Liver (tissue), 9 donors: ENCODE data around the gene GLYATL3. TPM values are rescaled to one million over a fixed set of nuclear protein-coding genes. Genes with fewer than 3 reads are reported as not detected.

Source experiments
- DNase-seq: peaks from one replicate; pipeline ENCODE4 v3.0.0-alpha.2; 2017; ENCODE audit warnings: low spot score
- H3K27ac ChIP-seq, 2 donors: one replicate each; pipeline ENCODE4 v1.7.0; 2013; ENCODE audit warnings: inconsistent platforms in 2 of 2, low read length in 2 of 2, control low read depth in 1 of 2, low read depth in 1 of 2, mild to moderate bottlenecking in 1 of 2
- H3K27me3 ChIP-seq, 4 donors: one replicate each; pipeline versions ENCODE4 v1.6.1 to v1.7.0; 2013; ENCODE audit warnings: low read length in 3 of 4, inconsistent platforms in 1 of 4, mild to moderate bottlenecking in 1 of 4, moderate library complexity in 1 of 4; ENCODE audit not compliant: control insufficient read depth in 4 of 4, insufficient read depth in 4 of 4
- H3K36me3 ChIP-seq, 4 donors: one replicate each; pipeline versions ENCODE4 v1.6.1 to v1.7.0; 2013; ENCODE audit warnings: low read length in 3 of 4, mild to moderate bottlenecking in 3 of 4, low read depth in 1 of 4, moderate library complexity in 1 of 4; ENCODE audit not compliant: control insufficient read depth in 4 of 4, insufficient read depth in 3 of 4
- H3K4me1 ChIP-seq, 4 donors: one replicate each; pipeline versions ENCODE4 v1.6.1 to v1.7.0; 2013; ENCODE audit warnings: low read length in 3 of 4, mild to moderate bottlenecking in 3 of 4, moderate library complexity in 1 of 4; ENCODE audit not compliant: control insufficient read depth in 4 of 4, insufficient read depth in 4 of 4
- H3K4me3 ChIP-seq, 3 donors: one replicate each; pipeline versions ENCODE4 v1.6.1 to v1.7.0; 2013; ENCODE audit warnings: low read length in 3 of 3, control low read depth in 1 of 3, low read depth in 1 of 3, mild to moderate bottlenecking in 1 of 3
- H3K9ac ChIP-seq, 2 donors: one replicate each; pipeline ENCODE4 v1.7.0; 2013; ENCODE audit warnings: low read length in 2 of 2, mild to moderate bottlenecking in 2 of 2, moderate library complexity in 2 of 2, control low read depth in 1 of 2, low read depth in 1 of 2
- H3K9me3 ChIP-seq, 4 donors: one replicate each; pipeline versions ENCODE4 v1.6.1 to v1.7.0; 2013; ENCODE audit warnings: low read length in 3 of 4; ENCODE audit not compliant: control insufficient read depth in 4 of 4
- EGR1 ChIP-seq, 2 donors: IDR thresholded peaks; 2 replicates each; pipeline ENCODE4 v1.6.1; 2016 to 2018; ENCODE audit warnings: antibody characterized with exemption in 2 of 2, low read depth in 2 of 2
- FOXA1 ChIP-seq: IDR thresholded peaks from 2 replicates; pipeline ENCODE4 v1.6.1; 2016; ENCODE audit warnings: antibody characterized with exemption
- FOXA2 ChIP-seq: IDR thresholded peaks from 2 replicates; pipeline ENCODE4 v1.6.1; 2016; ENCODE audit warnings: antibody characterized with exemption
- GABPA ChIP-seq, 2 donors: IDR thresholded peaks in 1 of 2; conservative IDR thresholded peaks in 1 of 2; 2 replicates each; pipeline ENCODE4 v1.6.1; 2016; ENCODE audit warnings: antibody characterized with exemption in 2 of 2, mild to moderate bottlenecking in 1 of 2, moderate library complexity in 1 of 2
- HNF4A ChIP-seq, 2 donors: conservative IDR thresholded peaks; 2 replicates each; pipeline ENCODE4 v1.6.1; 2016; ENCODE audit warnings: antibody characterized with exemption in 2 of 2, mild to moderate bottlenecking in 2 of 2
- HNF4G ChIP-seq: IDR thresholded peaks from 2 replicates; pipeline ENCODE4 v1.6.1; 2016; ENCODE audit warnings: antibody characterized with exemption
- JUND ChIP-seq, 2 donors: IDR thresholded peaks; 2 replicates each; pipeline ENCODE4 v1.6.1; 2016; ENCODE audit warnings: antibody characterized with exemption in 2 of 2
- MAX ChIP-seq: IDR thresholded peaks from 2 replicates; pipeline ENCODE4 v1.6.1; 2016; ENCODE audit warnings: antibody characterized with exemption
- NR2F2 ChIP-seq: IDR thresholded peaks from 2 replicates; pipeline ENCODE4 v1.6.1; 2016; ENCODE audit warnings: antibody characterized with exemption
- RXRA ChIP-seq, 2 donors: IDR thresholded peaks; 2 replicates each; pipeline ENCODE4 v1.6.1; 2017 to 2018; ENCODE audit warnings: antibody characterized with exemption in 2 of 2, mild to moderate bottlenecking in 1 of 2
- SP1 ChIP-seq: IDR thresholded peaks from 2 replicates; pipeline ENCODE4 v1.6.1; 2018; ENCODE audit warnings: antibody characterized with exemption, mild to moderate bottlenecking
- TAF1 ChIP-seq: conservative IDR thresholded peaks from 2 replicates; pipeline ENCODE4 v1.6.1; 2016; ENCODE audit warnings: antibody characterized with exemption, mild to moderate bottlenecking
- YY1 ChIP-seq: IDR thresholded peaks from 2 replicates; pipeline ENCODE4 v1.6.1; 2016; ENCODE audit warnings: antibody characterized with exemption, mild to moderate bottlenecking
- WGBS: extraction: QIAGEN DNeasy Blood & Tissue Kit; methylation state at CpG from one replicate; pipeline ENCODE4 v1.1.7; 2013; 5-methylcytosine and 5-hydroxymethylcytosine counted together
- polyA plus RNA-seq, 2 donors: library from polyadenylated mRNA; stranded (reverse) in 1 of 2; unstranded in 1 of 2; fragments of 200-250 nt in 1 of 2; fragments of >200 nt in 1 of 2; fragmentation: Nextera tagmentation in 1 of 2; extraction: Ambion mirVana in 1 of 2; gene quantifications; one replicate each; pipeline versions ENCODE4 v1.2.1 to v1.2.3, GENCODE V29; 2013 to 2015
- total RNA-seq, 2 donors: library from RNA; depleted of rRNA; stranded (reverse); fragments of >200 nt; gene quantifications; one replicate each; pipeline ENCODE4 v1.2.3, GENCODE V29; 2014
- TF ChIP-seq, protein P1 (sequence below): fragments of 150-350 bp; IDR thresholded peaks from 2 replicates; pipeline ENCODE4 v1.5.1; 2017; ENCODE audit warnings: improper control_type of control experiment, low read depth, low read length; ENCODE audit not compliant: missing input control
- TF ChIP-seq, protein P2 (sequence below): IDR thresholded peaks from 2 replicates; pipeline ENCODE4 v1.6.1; 2016; ENCODE audit warnings: antibody characterized with exemption
- TF ChIP-seq, protein P3 (sequence below): IDR thresholded peaks from 2 replicates; pipeline ENCODE4 v1.6.1; 2016; ENCODE audit warnings: antibody characterized with exemption, mild to moderate bottlenecking
- donor health status: healthy.
- donor health status: healthy.
- donor health status: healthy.
- donor health status: healthy.
- donor health status: healthy.

Gene GLYATL3
- total and polyA plus RNA-seq, 4 donors = 0.09 TPM; not detected in 3

DNA sequence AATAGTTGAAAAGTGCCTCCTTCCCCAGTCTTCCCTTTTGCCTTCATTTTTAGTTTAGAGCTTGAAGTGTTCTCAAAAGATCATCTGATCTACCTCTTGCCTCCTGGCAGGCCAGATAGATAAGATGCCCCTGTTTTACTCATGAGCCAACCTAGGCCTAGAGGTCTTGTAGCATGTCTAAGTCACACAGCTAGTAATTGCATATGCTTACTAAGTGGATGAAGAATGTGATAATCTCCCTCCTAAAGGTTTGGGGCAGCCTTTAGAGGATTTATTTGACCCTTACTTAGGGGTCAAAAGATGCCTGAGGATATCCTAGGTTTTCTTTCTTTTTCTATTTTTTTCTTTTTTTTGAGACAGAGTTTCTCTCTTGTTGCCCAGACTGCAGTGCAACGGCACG lies 52.9 kb downstream of the GLYATL3 start:
- H3K9ac ChIP-seq = no peak overlapping the region
- DNase-seq = no peak
- H3K4me1 ChIP-seq = peaks cover 4 to 24% (median 15%) of the 10 kb centered on the region in 4 donors
- no peak overlapping the region for H3K27ac ChIP-seq
- no peaks in the 10 kb centered on the region for H3K36me3 ChIP-seq
- no peaks in the 10 kb centered on the region for H3K27me3 ChIP-seq
- 97% methylated on average over 2 of the region's 2 CpGs for WGBS
- no peaks in the 10 kb centered on the region for H3K9me3 ChIP-seq
- TF ChIP-seq JUND (IDR thresholded peaks at IDR 0.05) (no peak), HNF4A (conservative IDR thresholded peaks at IDR 0.05) (no peak), MAX (no peak), FOXA2 (no peak), HNF4G (no peak), FOXA1 (no peak), TAF1 (no peak), EGR1 (IDR thresholded peaks at IDR 0.05; ENCODE audit: low read depth in 2 of 2) (no peak), SP1 (no peak), RXRA (IDR thresholded peaks at IDR 0.05) (no peak), YY1 (no peak)
- TF ChIP-seq, protein P1, sequence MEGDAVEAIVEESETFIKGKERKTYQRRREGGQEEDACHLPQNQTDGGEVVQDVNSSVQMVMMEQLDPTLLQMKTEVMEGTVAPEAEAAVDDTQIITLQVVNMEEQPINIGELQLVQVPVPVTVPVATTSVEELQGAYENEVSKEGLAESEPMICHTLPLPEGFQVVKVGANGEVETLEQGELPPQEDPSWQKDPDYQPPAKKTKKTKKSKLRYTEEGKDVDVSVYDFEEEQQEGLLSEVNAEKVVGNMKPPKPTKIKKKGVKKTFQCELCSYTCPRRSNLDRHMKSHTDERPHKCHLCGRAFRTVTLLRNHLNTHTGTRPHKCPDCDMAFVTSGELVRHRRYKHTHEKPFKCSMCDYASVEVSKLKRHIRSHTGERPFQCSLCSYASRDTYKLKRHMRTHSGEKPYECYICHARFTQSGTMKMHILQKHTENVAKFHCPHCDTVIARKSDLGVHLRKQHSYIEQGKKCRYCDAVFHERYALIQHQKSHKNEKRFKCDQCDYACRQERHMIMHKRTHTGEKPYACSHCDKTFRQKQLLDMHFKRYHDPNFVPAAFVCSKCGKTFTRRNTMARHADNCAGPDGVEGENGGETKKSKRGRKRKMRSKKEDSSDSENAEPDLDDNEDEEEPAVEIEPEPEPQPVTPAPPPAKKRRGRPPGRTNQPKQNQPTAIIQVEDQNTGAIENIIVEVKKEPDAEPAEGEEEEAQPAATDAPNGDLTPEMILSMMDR = no peak
- no peak overlapping the region for H3K4me3 ChIP-seq

GRCh38 chr6:49553384-49553783 lies 53.7 kb downstream of the GLYATL3 start:
- Histone ChIP-seq H3K9me3 (no peaks in the 10 kb centered on the region), H3K9ac (no peak overlapping the region), H3K27me3 (no peaks in the 10 kb centered on the region), H3K4me1 (peaks cover 6 to 32% (median 15%) of the 10 kb centered on the region in 4 donors), H3K4me3 (no peak overlapping the region), H3K27ac (no peak overlapping the region), H3K36me3 (no peaks in the 10 kb centered on the region)
- DNase-seq = no peak
- WGBS = 93% methylated on average over 1 of the region's 1 CpG
- TF ChIP-seq FOXA1 (no peak), SP1 (no peak), EGR1 (IDR thresholded peaks at IDR 0.05; ENCODE audit: low read depth in 2 of 2) (no peak), GABPA (IDR thresholded peaks at IDR 0.05 in 1 of 2, conservative IDR thresholded peaks at IDR 0.05 in 1 of 2) (no peak), HNF4G (no peak)

- 74% methylated on average over 4 of the region's 4 CpGs for WGBS
- Histone ChIP-seq H3K36me3 (no peaks in the 10 kb centered on the region), H3K4me3 (no peak overlapping the region), H3K27me3 (no peaks in the 10 kb centered on the region), H3K9me3 (no peaks in the 10 kb centered on the region), H3K9ac (no peak overlapping the region), H3K4me1 (peaks cover 1 to 26% (median 7%) of the 10 kb centered on the region in 4 donors), H3K27ac (no peak overlapping the region)
- DNase-seq = no peak
- TF ChIP-seq MAX (no peak), FOXA1 (no peak), NR2F2 (no peak), HNF4G (no peak), SP1 (no peak), RXRA (IDR thresholded peaks at IDR 0.05) (no peak), JUND (IDR thresholded peaks at IDR 0.05) (no peak), EGR1 (IDR thresholded peaks at IDR 0.05; ENCODE audit: low read depth in 2 of 2) (no peak), TAF1 (no peak), FOXA2 (no peak), GABPA (IDR thresholded peaks at IDR 0.05 in 1 of 2, conservative IDR thresholded peaks at IDR 0.05 in 1 of 2) (no peak)
- TF ChIP-seq, protein P2, sequence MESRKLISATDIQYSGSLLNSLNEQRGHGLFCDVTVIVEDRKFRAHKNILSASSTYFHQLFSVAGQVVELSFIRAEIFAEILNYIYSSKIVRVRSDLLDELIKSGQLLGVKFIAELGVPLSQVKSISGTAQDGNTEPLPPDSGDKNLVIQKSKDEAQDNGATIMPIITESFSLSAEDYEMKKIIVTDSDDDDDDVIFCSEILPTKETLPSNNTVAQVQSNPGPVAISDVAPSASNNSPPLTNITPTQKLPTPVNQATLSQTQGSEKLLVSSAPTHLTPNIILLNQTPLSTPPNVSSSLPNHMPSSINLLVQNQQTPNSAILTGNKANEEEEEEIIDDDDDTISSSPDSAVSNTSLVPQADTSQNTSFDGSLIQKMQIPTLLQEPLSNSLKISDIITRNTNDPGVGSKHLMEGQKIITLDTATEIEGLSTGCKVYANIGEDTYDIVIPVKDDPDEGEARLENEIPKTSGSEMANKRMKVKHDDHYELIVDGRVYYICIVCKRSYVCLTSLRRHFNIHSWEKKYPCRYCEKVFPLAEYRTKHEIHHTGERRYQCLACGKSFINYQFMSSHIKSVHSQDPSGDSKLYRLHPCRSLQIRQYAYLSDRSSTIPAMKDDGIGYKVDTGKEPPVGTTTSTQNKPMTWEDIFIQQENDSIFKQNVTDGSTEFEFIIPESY = no peak
- TF ChIP-seq, protein P1 = no peak
- TF ChIP-seq, protein P3, sequence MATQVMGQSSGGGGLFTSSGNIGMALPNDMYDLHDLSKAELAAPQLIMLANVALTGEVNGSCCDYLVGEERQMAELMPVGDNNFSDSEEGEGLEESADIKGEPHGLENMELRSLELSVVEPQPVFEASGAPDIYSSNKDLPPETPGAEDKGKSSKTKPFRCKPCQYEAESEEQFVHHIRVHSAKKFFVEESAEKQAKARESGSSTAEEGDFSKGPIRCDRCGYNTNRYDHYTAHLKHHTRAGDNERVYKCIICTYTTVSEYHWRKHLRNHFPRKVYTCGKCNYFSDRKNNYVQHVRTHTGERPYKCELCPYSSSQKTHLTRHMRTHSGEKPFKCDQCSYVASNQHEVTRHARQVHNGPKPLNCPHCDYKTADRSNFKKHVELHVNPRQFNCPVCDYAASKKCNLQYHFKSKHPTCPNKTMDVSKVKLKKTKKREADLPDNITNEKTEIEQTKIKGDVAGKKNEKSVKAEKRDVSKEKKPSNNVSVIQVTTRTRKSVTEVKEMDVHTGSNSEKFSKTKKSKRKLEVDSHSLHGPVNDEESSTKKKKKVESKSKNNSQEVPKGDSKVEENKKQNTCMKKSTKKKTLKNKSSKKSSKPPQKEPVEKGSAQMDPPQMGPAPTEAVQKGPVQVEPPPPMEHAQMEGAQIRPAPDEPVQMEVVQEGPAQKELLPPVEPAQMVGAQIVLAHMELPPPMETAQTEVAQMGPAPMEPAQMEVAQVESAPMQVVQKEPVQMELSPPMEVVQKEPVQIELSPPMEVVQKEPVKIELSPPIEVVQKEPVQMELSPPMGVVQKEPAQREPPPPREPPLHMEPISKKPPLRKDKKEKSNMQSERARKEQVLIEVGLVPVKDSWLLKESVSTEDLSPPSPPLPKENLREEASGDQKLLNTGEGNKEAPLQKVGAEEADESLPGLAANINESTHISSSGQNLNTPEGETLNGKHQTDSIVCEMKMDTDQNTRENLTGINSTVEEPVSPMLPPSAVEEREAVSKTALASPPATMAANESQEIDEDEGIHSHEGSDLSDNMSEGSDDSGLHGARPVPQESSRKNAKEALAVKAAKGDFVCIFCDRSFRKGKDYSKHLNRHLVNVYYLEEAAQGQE = no peak
Observed at GRCh38 chr6:49555951-49556350, 56.2 kb downstream of the GLYATL3 start.
